Suppressor macrophage treated with lipopolysaccharide for 4 hours (primary cell): ENCODE results near the gene C17orf113.
"Not testable (repeated sequence)": the region's sequence is repeated elsewhere in the genome, so short reads cannot be mapped to it uniquely, and the experiment has no call there.

Experiments used
- DNase-seq: peaks from one replicate; pipeline ENCODE4 v3.0.0-alpha.2; 2020

Gene C17orf113

GRCh38 chr17:42012363-42012762 is 38.0 kb downstream of the C17orf113 start:
- DNase-seq: not testable (repeated sequence)

- DNase-seq: peak; percentile 61
These were observed 39.4 kb downstream of the C17orf113 start for GRCh38 chr17:42010898-42011516.

- peak; percentile 78 for DNase-seq
These were observed 40.1 kb downstream of the C17orf113 start for GRCh38 chr17:42010266-42010680.

- peak; percentile 19 for DNase-seq
These were observed 41.2 kb downstream of the C17orf113 start for GRCh38 chr17:42009170-42009569.

GRCh38 chr17:42005166-42005565 is 45.2 kb downstream of the C17orf113 start:
- DNase-seq: no peak

GRCh38 chr17:42002792-42003301 is 47.6 kb downstream of the C17orf113 start:
- no peak for DNase-seq

- peak; percentile 11 for DNase-seq
These were observed 48.1 kb downstream of the C17orf113 start for GRCh38 chr17:42002175-42002791.

GRCh38 chr17:42001729-42002128 is 48.7 kb downstream of the C17orf113 start:
- DNase-seq: no peak

- DNase-seq: peak; percentile 68
These were observed 49.8 kb downstream of the C17orf113 start for GRCh38 chr17:42000413-42001133.

- DNase-seq: no peak
These were observed 51.9 kb downstream of the C17orf113 start for GRCh38 chr17:41998497-41998896.

GRCh38 chr17:41996855-41997164 is 53.6 kb downstream of the C17orf113 start:
- DNase-seq: no peak

- no peak for DNase-seq
These were observed 57.8 kb downstream of the C17orf113 start for GRCh38 chr17:41992576-41992975.

GRCh38 chr17:41989702-41990419 is 60.5 kb downstream of the C17orf113 start:
- no peak for DNase-seq

- DNase-seq: no peak
These were observed 62.0 kb downstream of the C17orf113 start for GRCh38 chr17:41988418-41988817.
